Stimulated activated naive CD8-positive, alpha-beta T cell treated with anti-CD3 and anti-CD28 coated beads, Interleukin-15, amount 100 ng/mL, for 72 hours (primary cell): Measurements from ENCODE around the gene ASAP2.

ENCODE experiments used
- ATAC-seq: fragments of 150-1000 bp; cut with Tn5 transposase; 2 replicates; pipeline ENCODE4 v1.10.0; 2021; ENCODE audit warnings: mild to moderate bottlenecking, moderate library complexity
- DNase-seq, 2 donors: peaks; one replicate each; pipeline ENCODE4 v3.0.0; 2021 to 2022
- H3K27ac Mint-ChIP-seq, 2 donors: one replicate each; pipeline ENCODE4 v1.8.0; 2022; ENCODE audit warnings: mild to moderate bottlenecking in 2 of 2, mixed read lengths in 2 of 2, moderate library complexity in 2 of 2
- H3K27me3 Mint-ChIP-seq: one replicate; pipeline ENCODE4 v1.8.0; 2022; ENCODE audit warnings: mixed read lengths
- H3K4me1 Mint-ChIP-seq: one replicate; pipeline ENCODE4 v1.8.0; 2022; ENCODE audit warnings: mild to moderate bottlenecking, mixed read lengths
- H3K4me3 Mint-ChIP-seq, 2 donors: one replicate each; pipeline ENCODE4 v1.8.0; 2022; ENCODE audit warnings: mild to moderate bottlenecking in 2 of 2, mixed read lengths in 2 of 2, moderate library complexity in 1 of 2
- H3K9me3 Mint-ChIP-seq, 2 donors: one replicate each; pipeline ENCODE4 v1.8.0; 2022; ENCODE audit warnings: mixed read lengths in 2 of 2

The ASAP2 gene

DNA sequence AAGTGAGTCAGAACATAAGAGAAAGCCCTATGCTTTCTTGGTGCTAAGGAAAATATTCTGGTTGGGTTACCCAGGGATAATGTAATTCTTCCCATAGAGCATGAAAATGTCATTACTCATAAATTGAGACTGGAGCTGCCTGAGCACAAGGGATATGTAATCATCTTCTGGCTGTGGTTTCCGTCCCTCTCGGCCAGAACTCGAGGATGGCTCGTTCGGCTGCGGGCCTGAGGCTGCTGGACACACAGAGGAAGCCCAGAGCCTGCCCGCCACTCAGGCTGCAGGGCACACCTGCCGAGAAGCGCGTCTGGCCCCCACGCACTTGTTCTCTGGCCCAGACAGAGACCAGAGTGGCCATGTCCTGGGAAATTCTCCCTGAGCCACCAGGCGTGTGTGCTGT lies 104.9 kb downstream of the ASAP2 start:
- no peak for DNase-seq
- no peak overlapping the region for H3K27ac Mint-ChIP-seq

DNA sequence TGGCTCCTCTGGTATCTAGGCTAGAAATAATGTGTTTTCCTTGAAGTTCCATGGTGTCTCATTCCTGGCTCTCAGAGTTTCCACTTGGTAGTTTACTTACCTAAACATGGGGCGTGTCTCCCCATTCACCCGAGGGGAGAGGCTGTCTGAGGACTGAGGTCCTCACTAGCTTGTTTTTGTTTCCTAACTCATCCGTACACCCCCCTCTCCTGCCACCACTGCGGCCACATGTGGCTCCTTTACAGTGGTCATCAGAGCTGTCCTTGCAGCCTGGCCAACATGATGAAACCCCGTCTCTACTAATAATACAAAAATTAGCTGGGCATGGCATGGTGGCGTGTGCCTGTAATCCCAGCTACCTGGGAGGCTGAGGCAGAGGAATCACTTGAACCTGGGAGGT lies 106.0 kb downstream of the ASAP2 start:
- H3K4me1 Mint-ChIP-seq, result no peaks in the 10 kb centered on the region

More for the DNA sequence above, 104.9 kb downstream of the ASAP2 start:
- no peaks in the 10 kb centered on the region for H3K9me3 Mint-ChIP-seq
- no peak overlapping the region for H3K4me3 Mint-ChIP-seq
- no peaks in the 10 kb centered on the region for H3K4me1 Mint-ChIP-seq
- ATAC-seq, result no peak
- no peaks in the 10 kb centered on the region for H3K27me3 Mint-ChIP-seq

DNA sequence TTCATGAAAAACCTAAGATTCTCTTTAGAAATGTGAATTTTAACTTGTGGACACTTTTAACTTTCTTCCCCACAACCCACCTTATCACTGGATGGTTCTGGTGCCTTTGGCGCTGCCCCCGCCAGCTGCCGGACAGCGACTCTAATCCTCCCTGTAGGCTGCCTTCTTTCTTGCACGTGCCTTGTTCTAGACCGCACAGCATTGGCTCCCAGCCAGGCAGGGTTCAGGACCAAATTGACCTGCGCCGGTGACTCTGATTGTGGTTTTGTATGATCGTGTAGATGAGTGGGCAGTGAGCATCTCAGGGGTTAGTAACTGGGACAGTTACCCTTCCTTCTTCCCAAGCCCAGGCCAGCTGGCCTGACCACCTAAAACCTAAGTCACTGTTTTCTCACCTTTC lies 106.8 kb downstream of the ASAP2 start:
- ATAC-seq (no peak), DNase-seq (no peak)
- no peaks in the 10 kb centered on the region for H3K4me1 Mint-ChIP-seq
- no peaks in the 10 kb centered on the region for H3K27me3 Mint-ChIP-seq
- no peak overlapping the region for H3K27ac Mint-ChIP-seq
- no peaks in the 10 kb centered on the region for H3K9me3 Mint-ChIP-seq
- no peak overlapping the region for H3K4me3 Mint-ChIP-seq

More for the DNA sequence above, 106.0 kb downstream of the ASAP2 start:
- Mint-ChIP-seq H3K27ac (no peak overlapping the region), H3K4me3 (no peak overlapping the region), H3K9me3 (no peaks in the 10 kb centered on the region), H3K27me3 (no peaks in the 10 kb centered on the region)
- DNase-seq (no peak), ATAC-seq (no peak)

DNA sequence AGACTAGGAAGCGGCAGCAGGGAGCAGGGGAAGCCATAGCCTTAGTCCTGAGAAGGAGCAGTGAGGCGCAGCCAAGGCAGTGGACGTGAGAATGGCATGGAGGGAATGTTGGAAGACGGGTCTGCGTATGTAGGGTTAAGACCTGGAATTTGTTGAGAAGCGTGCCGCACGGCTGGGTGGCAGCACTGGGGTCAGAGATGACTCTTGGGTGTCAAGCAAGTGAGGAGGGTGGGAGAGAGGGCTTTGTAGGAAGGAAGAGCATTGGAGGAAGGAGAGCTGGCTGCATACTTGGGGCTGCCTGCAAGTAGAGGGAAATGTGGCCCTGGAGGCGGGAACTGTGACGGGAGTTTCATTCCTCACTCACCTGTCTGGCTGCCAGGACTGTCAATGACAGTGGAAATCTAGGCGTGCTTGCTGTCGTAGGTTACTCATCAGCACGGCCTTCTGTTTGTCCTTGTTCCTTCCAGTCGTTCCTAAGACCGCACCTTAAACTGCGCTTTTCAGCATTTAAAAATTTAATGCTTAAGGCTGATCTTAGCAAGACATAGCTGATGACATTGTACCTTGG lies 108.8 kb downstream of the ASAP2 start:
- no peak for DNase-seq
- ATAC-seq, result no peak
- H3K4me1 Mint-ChIP-seq, result no peaks in the 10 kb centered on the region
- no peak overlapping the region for H3K27ac Mint-ChIP-seq
- no peaks in the 10 kb centered on the region for H3K9me3 Mint-ChIP-seq
- no peak overlapping the region for H3K4me3 Mint-ChIP-seq
- no peaks in the 10 kb centered on the region for H3K27me3 Mint-ChIP-seq

DNA sequence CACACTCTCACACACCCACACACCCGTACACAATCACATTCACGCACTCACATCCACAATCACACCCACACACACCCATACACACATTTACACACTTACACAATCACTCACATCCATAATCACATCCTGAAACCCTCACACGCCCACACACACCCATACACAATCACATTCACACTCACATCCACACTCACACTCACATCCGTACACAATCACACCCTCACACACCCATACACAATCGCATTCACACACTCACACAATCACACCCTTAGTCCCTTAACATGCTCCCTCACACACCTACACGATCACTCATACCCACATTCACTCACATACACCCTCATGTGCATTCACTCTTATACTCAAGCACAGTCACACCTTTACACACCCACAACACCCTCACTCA lies 110.9 kb downstream of the ASAP2 start:
- Mint-ChIP-seq H3K4me3 (no peak overlapping the region), H3K27me3 (no peaks in the 10 kb centered on the region), H3K4me1 (no peaks in the 10 kb centered on the region), H3K27ac (no peak overlapping the region), H3K9me3 (no peaks in the 10 kb centered on the region)
- DNase-seq (no peak), ATAC-seq (no peak)

DNA sequence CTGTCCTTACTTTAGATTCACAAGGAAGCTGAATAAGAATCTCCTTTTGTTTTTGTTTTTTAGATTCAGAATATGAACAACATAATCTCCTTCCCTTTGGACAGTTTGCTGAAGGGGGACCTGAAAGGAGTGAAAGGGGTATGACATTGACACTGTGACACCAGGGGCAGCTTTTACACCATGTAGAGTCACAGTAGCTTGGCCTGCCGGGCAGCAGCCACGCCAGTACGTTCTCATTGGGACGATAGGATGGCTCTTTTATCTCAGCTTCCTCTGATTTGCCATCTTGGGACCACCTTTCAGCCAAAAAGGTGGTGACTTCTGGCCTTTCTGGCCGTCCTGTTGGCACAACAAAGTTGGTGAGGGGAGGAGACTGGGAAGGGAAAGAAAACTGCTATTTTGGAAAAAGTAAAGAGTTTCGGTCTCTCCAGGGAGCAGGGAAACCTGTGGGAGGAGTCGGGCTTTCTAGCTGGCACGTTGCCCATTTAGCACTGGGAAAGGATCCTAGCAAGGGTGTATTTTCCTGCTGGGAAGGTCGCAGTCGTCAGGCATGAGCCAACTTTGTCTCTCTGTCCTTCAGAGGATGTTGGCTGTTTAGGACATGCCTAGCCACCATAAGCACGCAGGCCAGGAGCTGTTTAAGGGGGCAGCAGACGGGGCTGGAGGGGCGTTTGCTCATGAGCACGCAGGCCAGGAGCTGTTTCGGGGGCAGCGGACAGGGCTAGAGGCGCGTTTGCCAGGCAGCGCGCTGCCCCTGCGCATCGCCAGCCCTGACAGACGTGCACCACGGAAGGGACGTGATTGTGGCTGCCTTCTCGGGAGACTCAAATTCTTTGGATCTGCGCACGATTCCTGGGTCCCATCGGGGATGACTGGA lies 112.1 kb downstream of the ASAP2 start:
- no peak overlapping the region for H3K4me3 Mint-ChIP-seq
- H3K27me3 Mint-ChIP-seq, result no peaks in the 10 kb centered on the region
- DNase-seq (no peak), ATAC-seq (no peak)
- H3K4me1 Mint-ChIP-seq, result no peaks in the 10 kb centered on the region
- H3K9me3 Mint-ChIP-seq, result no peaks in the 10 kb centered on the region
- H3K27ac Mint-ChIP-seq, result no peak overlapping the region

DNA sequence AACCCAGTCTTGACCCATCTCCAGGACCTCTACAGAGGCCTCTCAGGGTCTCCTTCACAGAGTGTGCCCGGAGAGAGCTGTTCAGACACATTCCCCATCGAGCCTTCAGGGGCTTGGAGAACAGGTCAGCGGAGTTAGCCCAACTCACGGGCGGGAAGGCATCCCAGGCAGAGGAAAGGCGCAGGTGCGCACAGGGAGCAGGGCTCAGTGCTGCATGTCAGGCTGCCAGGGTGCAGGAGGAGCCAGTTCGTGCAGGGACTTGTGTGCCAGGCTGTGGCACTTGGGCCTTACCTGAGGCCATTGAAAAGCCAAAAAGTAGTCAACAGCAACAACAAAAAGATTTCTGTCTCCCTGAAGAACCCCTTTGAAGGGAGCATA lies 112.7 kb downstream of the ASAP2 start:
- Mint-ChIP-seq H3K4me3 (no peak overlapping the region), H3K27me3 (no peaks in the 10 kb centered on the region), H3K27ac (no peak overlapping the region), H3K4me1 (no peaks in the 10 kb centered on the region), H3K9me3 (no peaks in the 10 kb centered on the region)
- DNase-seq (no peak), ATAC-seq (no peak)

DNA sequence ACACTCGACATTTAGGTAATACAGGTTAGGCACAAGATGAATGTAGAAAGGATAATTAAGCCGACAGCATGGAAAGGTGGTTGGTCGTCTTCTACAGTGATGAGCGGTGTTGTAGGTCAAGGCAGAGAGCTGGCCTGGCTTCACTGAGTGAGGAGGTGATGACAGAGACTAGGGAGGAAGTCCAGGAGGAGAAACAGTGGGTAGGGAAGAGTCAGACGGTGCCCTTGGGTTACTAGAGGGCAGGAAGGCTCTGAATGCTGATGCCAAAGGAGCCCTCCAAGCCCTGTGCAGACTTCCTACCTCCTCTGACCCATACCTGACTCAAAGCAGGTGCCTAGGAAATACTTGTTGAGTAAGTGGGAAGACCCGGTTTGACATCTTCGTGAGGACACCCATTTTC lies 116.0 kb downstream of the ASAP2 start:
- no peak for DNase-seq
- no peak for ATAC-seq
- H3K4me3 Mint-ChIP-seq, result no peak overlapping the region
- no peaks in the 10 kb centered on the region for H3K9me3 Mint-ChIP-seq
- H3K27ac Mint-ChIP-seq, result peak overlapping the region in 1 of 2 donors; percentile 60
- H3K4me1 Mint-ChIP-seq, result no peaks in the 10 kb centered on the region
- H3K27me3 Mint-ChIP-seq, result no peaks in the 10 kb centered on the region

DNA sequence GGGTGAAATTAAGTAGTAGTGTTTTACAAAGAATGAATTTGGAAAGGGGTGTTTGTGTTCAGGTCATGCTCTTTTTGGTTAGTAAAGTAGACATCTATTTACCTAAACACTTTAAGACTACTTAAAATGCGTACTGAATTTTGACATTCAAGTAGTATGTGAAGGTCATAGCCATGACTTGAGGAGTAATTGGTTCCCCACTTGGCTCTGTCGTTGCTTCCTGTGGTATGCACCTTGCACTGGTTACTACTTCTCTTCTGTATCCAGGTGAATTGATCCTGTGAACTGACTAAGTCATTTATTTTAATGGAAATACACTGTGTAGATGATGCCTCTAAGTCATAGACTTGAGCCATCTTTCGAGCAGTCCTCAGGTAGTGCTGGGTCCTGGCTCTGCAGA lies 118.8 kb downstream of the ASAP2 start:
- Mint-ChIP-seq H3K4me3 (no peak overlapping the region), H3K27me3 (no peaks in the 10 kb centered on the region), H3K4me1 (no peaks in the 10 kb centered on the region), H3K9me3 (no peaks in the 10 kb centered on the region), H3K27ac (no peak overlapping the region)
- DNase-seq (no peak), ATAC-seq (no peak)

DNA sequence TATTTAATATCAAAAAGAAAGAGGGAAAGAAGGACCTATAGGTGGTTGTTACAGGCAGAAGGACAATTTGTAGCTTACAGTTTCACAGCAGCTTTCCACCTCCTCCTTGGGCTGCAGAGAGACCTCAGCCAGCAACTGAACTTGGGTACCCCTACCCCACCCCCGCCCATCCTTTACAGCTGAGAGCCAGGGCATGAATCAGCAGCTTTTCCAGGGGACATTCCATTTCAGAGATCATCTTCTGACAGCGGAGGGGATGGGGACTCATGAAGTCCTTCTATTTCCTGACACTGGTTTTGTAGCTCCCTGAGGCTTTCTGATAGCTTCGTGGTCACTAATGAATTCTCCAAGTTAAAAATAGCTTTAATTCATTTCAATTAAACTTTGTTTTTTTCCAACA lies 120.4 kb downstream of the ASAP2 start:
- no peak overlapping the region for H3K4me3 Mint-ChIP-seq
- H3K4me1 Mint-ChIP-seq, result no peaks in the 10 kb centered on the region
- ATAC-seq, result no peak
- DNase-seq, result no peak
- no peaks in the 10 kb centered on the region for H3K9me3 Mint-ChIP-seq
- H3K27ac Mint-ChIP-seq, result no peak overlapping the region
- no peaks in the 10 kb centered on the region for H3K27me3 Mint-ChIP-seq

DNA sequence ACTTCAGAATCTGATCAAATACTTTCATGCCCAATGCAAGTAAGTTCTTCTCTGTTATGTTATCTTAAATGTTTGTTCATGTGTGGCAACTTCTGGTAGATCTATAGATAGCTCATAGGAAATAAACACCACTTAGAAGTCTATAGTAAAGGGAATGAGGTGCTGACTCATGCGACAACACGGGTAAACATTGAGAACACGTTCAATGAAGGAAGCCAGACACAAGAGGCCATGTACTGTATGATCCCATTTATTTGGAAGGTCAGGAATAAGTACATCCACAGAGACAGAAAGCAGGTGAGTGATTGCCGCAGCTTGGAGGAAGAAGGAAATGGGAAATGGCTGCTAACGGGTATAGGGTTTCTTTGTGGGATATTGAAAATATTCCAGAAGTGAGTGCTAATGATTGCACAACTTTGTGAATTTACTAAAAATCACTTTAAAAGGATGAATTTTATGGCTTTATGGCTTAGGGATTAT lies 121.3 kb downstream of the ASAP2 start:
- no peaks in the 10 kb centered on the region for H3K27me3 Mint-ChIP-seq
- no peaks in the 10 kb centered on the region for H3K4me1 Mint-ChIP-seq
- DNase-seq (no peak), ATAC-seq (no peak)
- H3K27ac Mint-ChIP-seq, result no peak overlapping the region
- H3K4me3 Mint-ChIP-seq, result no peak overlapping the region
- H3K9me3 Mint-ChIP-seq, result no peaks in the 10 kb centered on the region

DNA sequence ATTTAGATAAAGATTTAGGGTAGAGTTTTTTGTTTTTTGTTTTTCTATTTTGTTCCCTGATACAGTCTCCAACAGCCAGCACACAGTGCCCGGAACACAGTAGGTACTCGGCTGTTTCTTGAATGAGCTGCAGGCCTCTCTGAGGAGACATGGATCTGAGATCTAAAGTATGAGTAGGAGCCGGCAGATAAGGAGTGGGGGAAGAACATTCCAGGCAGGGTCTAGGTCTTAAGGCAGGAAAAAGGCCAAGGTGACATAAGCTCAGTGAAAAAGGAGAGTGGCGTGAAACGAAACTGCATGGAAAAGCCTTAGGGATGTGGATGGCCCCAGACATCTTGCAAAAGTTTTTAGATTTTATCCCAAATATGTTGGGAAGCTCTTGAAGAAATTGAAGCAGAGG lies 122.3 kb downstream of the ASAP2 start:
- ATAC-seq (no peak), DNase-seq (no peak)
- Mint-ChIP-seq H3K27ac (peak overlapping the region in 1 of 2 donors; percentile 8), H3K9me3 (no peaks in the 10 kb centered on the region), H3K4me1 (no peaks in the 10 kb centered on the region), H3K4me3 (no peak overlapping the region), H3K27me3 (no peaks in the 10 kb centered on the region)

DNA sequence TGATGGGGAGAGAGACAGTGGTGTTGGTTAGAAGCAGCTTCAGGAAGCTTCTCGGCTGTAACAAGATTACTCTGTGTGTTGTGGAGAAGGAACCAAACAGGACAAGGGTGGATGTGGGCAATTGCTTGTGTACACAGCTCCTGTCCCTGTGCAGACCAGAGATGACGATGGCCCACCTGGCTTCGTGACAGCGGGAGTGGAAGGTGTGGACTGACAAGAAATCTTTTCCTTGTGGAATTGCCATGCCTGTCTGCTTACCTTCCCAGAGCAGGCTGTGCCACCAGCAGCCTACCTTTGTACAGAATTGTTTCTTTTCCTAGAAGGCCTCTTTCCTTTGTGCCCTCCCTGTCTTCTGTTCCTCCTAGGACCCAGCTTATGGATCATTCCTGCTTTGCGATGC lies 122.9 kb downstream of the ASAP2 start:
- no peaks in the 10 kb centered on the region for H3K9me3 Mint-ChIP-seq
- no peak overlapping the region for H3K4me3 Mint-ChIP-seq
- H3K27me3 Mint-ChIP-seq, result no peaks in the 10 kb centered on the region
- H3K27ac Mint-ChIP-seq, result peak overlapping the region in 1 of 2 donors; percentile 53
- DNase-seq (no peak), ATAC-seq (no peak)
- H3K4me1 Mint-ChIP-seq, result no peaks in the 10 kb centered on the region

DNA sequence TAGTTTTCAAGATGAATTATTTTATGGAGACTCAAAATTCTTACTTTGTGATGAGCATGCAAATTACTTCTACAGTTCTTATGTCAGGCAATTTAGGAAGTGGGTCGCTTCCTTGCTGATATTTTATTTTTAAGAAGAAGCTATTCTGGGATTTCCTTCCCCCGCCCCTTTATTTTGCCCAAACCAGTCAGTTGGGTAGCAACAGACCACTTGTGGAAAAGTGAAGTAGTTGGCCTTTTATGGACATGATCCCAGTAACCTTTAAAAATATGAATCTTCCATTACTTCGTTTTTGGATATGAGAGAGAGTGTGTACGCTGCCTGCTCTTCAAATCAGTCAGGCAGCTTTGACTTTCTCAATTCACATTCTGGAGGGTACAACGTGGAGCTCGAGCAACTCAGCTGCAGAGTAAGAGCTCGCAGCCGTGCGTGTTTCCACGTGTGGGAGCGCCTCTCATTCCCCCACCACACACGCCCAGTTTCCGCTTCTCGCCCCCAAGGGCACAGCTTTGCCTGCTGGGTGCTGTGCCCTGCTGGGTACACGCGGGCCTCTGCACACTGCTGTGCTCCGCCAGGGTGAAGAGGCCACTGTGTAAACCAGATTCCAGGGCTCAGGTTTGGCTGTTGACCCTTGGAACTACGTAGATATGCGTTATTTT lies 124.1 kb downstream of the ASAP2 start:
- Mint-ChIP-seq H3K4me3 (no peak overlapping the region), H3K9me3 (no peaks in the 10 kb centered on the region), H3K27ac (no peak overlapping the region), H3K27me3 (no peaks in the 10 kb centered on the region), H3K4me1 (no peaks in the 10 kb centered on the region)
- no peak for DNase-seq
- no peak for ATAC-seq

DNA sequence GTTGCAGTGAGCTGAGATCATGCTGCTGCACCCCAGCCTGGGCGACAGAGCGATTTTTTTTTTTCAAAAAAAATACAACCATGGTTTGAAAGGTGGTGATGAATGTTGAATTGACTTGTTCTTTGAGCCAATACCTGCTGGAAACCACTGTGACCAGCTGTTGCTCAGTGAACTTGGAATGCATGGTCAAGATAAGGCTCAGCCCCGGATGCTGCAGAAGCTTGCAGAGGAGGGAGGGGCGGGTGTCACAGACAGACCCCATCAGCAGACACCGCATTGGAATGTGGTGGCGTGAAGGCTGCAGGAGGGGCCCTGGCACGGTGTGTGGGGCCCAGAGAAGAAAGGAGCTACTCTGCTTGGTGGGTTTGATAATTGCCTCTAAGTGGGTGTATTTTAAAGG lies 125.1 kb downstream of the ASAP2 start:
- DNase-seq, result no peak

DNA sequence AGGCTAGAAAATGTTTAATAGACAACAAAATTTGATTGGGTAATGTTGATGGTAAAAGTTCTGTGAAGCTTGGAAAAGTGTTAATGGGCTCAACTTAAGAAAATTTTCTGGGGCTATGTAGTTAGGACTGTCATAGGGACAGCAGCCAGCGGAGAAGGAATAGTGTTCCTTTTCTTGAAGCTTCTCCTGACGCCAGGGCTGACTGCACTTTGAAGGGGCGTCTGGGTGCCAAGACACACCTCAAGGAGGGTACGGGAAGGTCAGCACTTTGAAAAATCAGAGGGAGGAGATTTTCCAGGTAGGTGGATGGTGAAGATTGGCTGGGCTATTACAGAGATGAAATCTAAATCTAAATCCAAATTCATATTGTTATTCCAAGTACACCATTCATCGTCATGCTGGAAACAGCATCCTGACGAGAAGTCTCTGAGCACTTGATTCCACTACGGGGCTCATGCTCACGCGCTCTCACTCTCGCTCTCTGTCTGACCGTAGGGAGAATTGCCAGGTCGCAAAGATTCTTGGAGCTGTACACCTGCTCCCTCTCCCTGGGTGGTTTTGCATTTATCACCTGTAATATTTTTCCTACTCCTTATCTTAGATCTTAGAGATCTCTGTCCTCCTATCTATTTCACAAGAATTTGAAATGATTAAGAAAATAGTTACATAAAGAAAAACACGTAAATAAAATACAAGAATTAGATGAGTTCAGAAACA lies 125.7 kb downstream of the ASAP2 start:
- no peaks in the 10 kb centered on the region for H3K27me3 Mint-ChIP-seq
- ATAC-seq (no peak), DNase-seq (no peak)
- H3K27ac Mint-ChIP-seq, result no peak overlapping the region
- peaks cover 6% of the 10 kb centered on the region for H3K4me1 Mint-ChIP-seq
- no peak overlapping the region for H3K4me3 Mint-ChIP-seq
- H3K9me3 Mint-ChIP-seq, result no peaks in the 10 kb centered on the region

More for the DNA sequence above, 125.1 kb downstream of the ASAP2 start:
- no peak overlapping the region for H3K27ac Mint-ChIP-seq
- ATAC-seq, result no peak
- no peak overlapping the region for H3K4me3 Mint-ChIP-seq
- H3K27me3 Mint-ChIP-seq, result no peaks in the 10 kb centered on the region
- H3K4me1 Mint-ChIP-seq, result peaks cover 4% of the 10 kb centered on the region
- no peaks in the 10 kb centered on the region for H3K9me3 Mint-ChIP-seq
